Endothelial cell of umbilical vein (primary cell): ENCODE measurements around the gene PELI2. TPM values are rescaled to one million over a fixed set of nuclear protein-coding genes. Genes with fewer than 3 reads are reported as not detected.

Experiments used
- BruUV-seq: library from RNA; stranded (reverse); fragments of 400-500 nt; replicated peaks from 2 replicates; lab custom pipeline; 2021; lab: Mats Ljungman, UMichigan
- CTCF ChIA-PET: fragments of 300-600, 350-600 bp; sonication (Branson Sonifier 250); formaldehyde crosslinking; loops from one replicate; lab custom pipeline; 2021; ENCODE audit warnings: antibody characterized with exemption, inconsistent platforms; lab: Charles Lee
- POLR2A ChIA-PET: fragments of 300-600, 350-600 bp; sonication (Branson Sonifier 250); formaldehyde crosslinking; loops from one replicate; lab custom pipeline; 2021; ENCODE audit warnings: antibody characterized with exemption, inconsistent platforms; lab: Charles Lee
- DNase-seq: peaks from one replicate; pipeline ENCODE4 v3.0.0-alpha.2; 2011; ENCODE audit warnings: low read depth, low spot score
- FAIRE-seq: peaks from 2 replicates; lab custom pipeline; 2011; peaks lifted over from hg19 to GRCh38; lab: Jason Lieb, UNC
- H2AFZ ChIP-seq: 2 replicates; pipeline ENCODE4 v1.6.0; 2012; ENCODE audit warnings: low read depth, low read length, control low read depth, inconsistent platforms
- H3K27ac ChIP-seq: 2 replicates; pipeline ENCODE4 v1.5.1; 2011; ENCODE audit warnings: low read depth, mild to moderate bottlenecking, control low read depth, low read length, moderate library complexity; ENCODE audit not compliant: insufficient read depth
- H3K27me3 ChIP-seq, 2 experiments: 2 replicates each; pipeline versions ENCODE4 v1.6.0 to v1.6.1; 2011; ENCODE audit warnings: low read length in 2 of 2, mixed read lengths in 1 of 2; ENCODE audit not compliant: control insufficient read depth in 2 of 2, insufficient read depth in 2 of 2
- H3K36me3 ChIP-seq, 2 experiments: 2 replicates in 1 of 2; 3 replicates in 1 of 2; pipeline ENCODE4 v1.5.1; 2011; ENCODE audit warnings: low read length in 2 of 2, mild to moderate bottlenecking in 1 of 2, moderate library complexity in 1 of 2; ENCODE audit not compliant: control insufficient read depth in 2 of 2, insufficient read depth in 2 of 2; ENCODE audit errors: extremely low read depth in 1 of 2
- H3K4me1 ChIP-seq: 3 replicates; pipeline ENCODE4 v1.5.1; 2011; ENCODE audit warnings: mild to moderate bottlenecking, low read length; ENCODE audit not compliant: control insufficient read depth, insufficient read depth; ENCODE audit errors: extremely low read depth
- H3K4me2 ChIP-seq: 2 replicates; pipeline ENCODE4 v1.6.1; 2011; ENCODE audit warnings: low read length, control low read depth, mixed read lengths; ENCODE audit not compliant: insufficient read depth
- H3K4me3 ChIP-seq, 3 experiments: fragments of 200-600 bp in 1 of 3; sonication (generic), shearing (Covaris generic) in 1 of 3; replicated peaks in 1 of 3; 2 replicates each; pipeline ENCODE4 v1.5.1; 2011 to 2016; ENCODE audit warnings: control low read depth in 3 of 3, low read length in 3 of 3, mild to moderate bottlenecking in 2 of 3, inconsistent platforms in 1 of 3, low read depth in 1 of 3, moderate library complexity in 1 of 3; ENCODE audit not compliant: insufficient read depth in 1 of 3
- H3K79me2 ChIP-seq: 2 replicates; pipeline ENCODE4 v1.6.0; 2012; ENCODE audit warnings: low read length, inconsistent platforms; ENCODE audit not compliant: control insufficient read depth, insufficient read depth
- H3K9ac ChIP-seq: replicated peaks from 2 replicates; pipeline ENCODE3; 2011; ENCODE audit warnings: low read length, control low read depth; ENCODE audit not compliant: insufficient read depth; ENCODE audit errors: extremely low read depth
- H3K9me1 ChIP-seq: replicated peaks from 3 replicates; pipeline ENCODE4 v1.6.0; 2011; ENCODE audit warnings: mild to moderate bottlenecking, low read length; ENCODE audit not compliant: control insufficient read depth, insufficient read depth; ENCODE audit errors: extremely low read depth
- H3K9me3 ChIP-seq: replicated peaks from 2 replicates; pipeline ENCODE4 v1.5.1; 2012; ENCODE audit warnings: low read length, inconsistent platforms; ENCODE audit not compliant: control insufficient read depth, insufficient read depth
- H4K20me1 ChIP-seq: replicated peaks from 2 replicates; pipeline ENCODE3; 2011; ENCODE audit warnings: mild to moderate bottlenecking, low read length; ENCODE audit not compliant: control insufficient read depth, insufficient read depth; ENCODE audit errors: extremely low read depth
- EZH2 ChIP-seq: IDR thresholded peaks from 2 replicates; pipeline ENCODE4 v1.6.1; 2012; ENCODE audit warnings: borderline replicate concordance, low read depth, mild to moderate bottlenecking, moderate library complexity, low read length, inconsistent platforms; ENCODE audit not compliant: severe bottlenecking
- FOS ChIP-seq: IDR thresholded peaks from 2 replicates; pipeline ENCODE4 v1.6.1; 2011; ENCODE audit warnings: mild to moderate bottlenecking, low read length, moderate library complexity, borderline replicate concordance; ENCODE audit not compliant: insufficient read depth
- GATA2 ChIP-seq: IDR thresholded peaks from 2 replicates; pipeline ENCODE4 v1.7.0; 2011; ENCODE audit warnings: low read depth, mild to moderate bottlenecking, moderate library complexity, mixed read lengths, low read length; ENCODE audit not compliant: insufficient read length, insufficient read depth
- JUN ChIP-seq: IDR thresholded peaks from 2 replicates; pipeline ENCODE4 v1.6.1; 2011; ENCODE audit warnings: borderline replicate concordance, low read depth; ENCODE audit not compliant: insufficient read length, insufficient read depth
- MYC ChIP-seq: IDR thresholded peaks from one replicate; pipeline ENCODE4 v1.6.1; 2011; ENCODE audit warnings: mild to moderate bottlenecking, low read depth, low read length
- POLR2A ChIP-seq: IDR thresholded peaks from 2 replicates; pipeline ENCODE4 v1.6.1; 2012; ENCODE audit warnings: low read depth, mild to moderate bottlenecking, control low read depth, low read length
- POLR2AphosphoS5 ChIP-seq: IDR thresholded peaks from 2 replicates; pipeline ENCODE4 v1.6.1; 2012; ENCODE audit warnings: low read depth, mild to moderate bottlenecking, control low read depth, low read length, moderate library complexity; ENCODE audit not compliant: insufficient read depth
- dilution Hi-C: fragments of 300-500 bp; cut with MboI; formaldehyde crosslinking; loops from one replicate; pipeline ENCODE4 v1.15.0; 2019; ENCODE audit warnings: low sequenced_read_pairs; ENCODE audit not compliant: extremely low pct_ligation_motif_present
- intact Hi-C: fragments of 100-400 bp; cut with micrococcal nuclease; formaldehyde crosslinking; loops from one replicate; pipeline ENCODE4 v1.10.0; 2022
- polyA plus RNA-seq, 4 experiments: library from polyadenylated mRNA; depleted of rRNA in 3 of 4; stranded (reverse) in 3 of 4; unstranded in 1 of 4; fragments of >200 nt; gene quantifications; 2 replicates each; pipeline versions ENCODE4 v1.2.1 to v1.2.3, GENCODE V29; 2011 to 2012; ENCODE audit warnings: missing spikeins in 1 of 4
- total RNA-seq: library from RNA; stranded (reverse); gene quantifications from 2 replicates; pipeline ENCODE4 v1.2.3, GENCODE V29; 2021
- TF ChIP-seq, protein P1 (sequence below), 2 donors: IDR thresholded peaks; 1 replicate in 1 of 2; 2 replicates in 1 of 2; pipeline ENCODE4 v1.5.1; 2011; ENCODE audit warnings: low read length in 2 of 2, mild to moderate bottlenecking in 2 of 2, moderate library complexity in 2 of 2, control low read depth in 1 of 2, inconsistent platforms in 1 of 2, low read depth in 1 of 2; ENCODE audit not compliant: insufficient read depth in 1 of 2; ENCODE audit errors: extremely low read depth in 1 of 2
- TF ChIP-seq, protein P2 (sequence below): IDR thresholded peaks from 2 replicates; pipeline ENCODE4 v1.6.1; 2011; ENCODE audit not compliant: insufficient read depth, insufficient read length

Gene PELI2
- total and polyA plus RNA-seq, 2 donors (not counting 3 experiments of a cell fraction or from before 2014, with no cell fraction given): 11.5 to 13.0 TPM

DNA sequence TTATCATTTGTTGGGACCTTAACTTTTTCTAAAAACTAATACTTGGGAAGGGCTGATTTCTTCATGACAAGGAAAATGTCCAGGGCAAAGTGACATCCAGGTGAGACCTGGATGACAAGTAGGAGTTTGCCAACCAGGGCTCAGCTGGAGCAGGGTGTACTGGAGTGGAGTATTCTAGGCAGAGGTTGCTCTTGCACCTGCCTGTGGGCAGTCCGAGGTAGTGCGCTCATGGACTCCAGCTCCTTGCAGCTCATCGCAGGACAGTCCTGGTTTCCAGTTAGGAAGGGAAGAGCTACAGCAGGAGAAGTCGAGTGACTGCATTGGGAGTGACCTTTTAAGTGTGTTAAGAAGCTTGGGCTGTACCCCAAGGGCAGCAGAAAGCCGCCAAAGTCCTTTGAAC lies 175.9 kb downstream of the PELI2 start:
- Histone ChIP-seq H3K9ac (no peak overlapping the region), H3K36me3 (peaks cover 0 to 4% of the 10 kb centered on the region in 2 experiments), H3K4me1 (no peaks in the 10 kb centered on the region), H2AFZ (no peak overlapping the region), H3K79me2 (no peaks in the 10 kb centered on the region), H3K4me3 (no peak overlapping the region), H3K9me1 (no peaks in the 10 kb centered on the region), H3K27me3 (no peaks in the 10 kb centered on the region), H3K4me2 (no peak overlapping the region), H3K9me3 (no peaks in the 10 kb centered on the region), H4K20me1 (no peaks in the 10 kb centered on the region), H3K27ac (no peak overlapping the region)
- dilution Hi-C loops: no loop called here
- TF ChIP-seq JUN: no peak
- TF ChIP-seq POLR2A: no peak
- TF ChIP-seq POLR2AphosphoS5: no peak
- TF ChIP-seq, protein P1, sequence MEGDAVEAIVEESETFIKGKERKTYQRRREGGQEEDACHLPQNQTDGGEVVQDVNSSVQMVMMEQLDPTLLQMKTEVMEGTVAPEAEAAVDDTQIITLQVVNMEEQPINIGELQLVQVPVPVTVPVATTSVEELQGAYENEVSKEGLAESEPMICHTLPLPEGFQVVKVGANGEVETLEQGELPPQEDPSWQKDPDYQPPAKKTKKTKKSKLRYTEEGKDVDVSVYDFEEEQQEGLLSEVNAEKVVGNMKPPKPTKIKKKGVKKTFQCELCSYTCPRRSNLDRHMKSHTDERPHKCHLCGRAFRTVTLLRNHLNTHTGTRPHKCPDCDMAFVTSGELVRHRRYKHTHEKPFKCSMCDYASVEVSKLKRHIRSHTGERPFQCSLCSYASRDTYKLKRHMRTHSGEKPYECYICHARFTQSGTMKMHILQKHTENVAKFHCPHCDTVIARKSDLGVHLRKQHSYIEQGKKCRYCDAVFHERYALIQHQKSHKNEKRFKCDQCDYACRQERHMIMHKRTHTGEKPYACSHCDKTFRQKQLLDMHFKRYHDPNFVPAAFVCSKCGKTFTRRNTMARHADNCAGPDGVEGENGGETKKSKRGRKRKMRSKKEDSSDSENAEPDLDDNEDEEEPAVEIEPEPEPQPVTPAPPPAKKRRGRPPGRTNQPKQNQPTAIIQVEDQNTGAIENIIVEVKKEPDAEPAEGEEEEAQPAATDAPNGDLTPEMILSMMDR (IDR thresholded peaks at IDR 0.05; ENCODE audit: extremely low read depth in 1 of 2, insufficient read depth in 1 of 2, low read depth in 1 of 2, low read length in 2 of 2): no peak
- TF ChIP-seq, protein P2, sequence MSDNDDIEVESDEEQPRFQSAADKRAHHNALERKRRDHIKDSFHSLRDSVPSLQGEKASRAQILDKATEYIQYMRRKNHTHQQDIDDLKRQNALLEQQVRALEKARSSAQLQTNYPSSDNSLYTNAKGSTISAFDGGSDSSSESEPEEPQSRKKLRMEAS: no peak
- no peak for TF ChIP-seq EZH2
- TF ChIP-seq MYC: no peak
- TF ChIP-seq FOS: no peak
- TF ChIP-seq GATA2: no peak
- intact Hi-C loops: no loop called here
- FAIRE-seq (no peak), DNase-seq (no peak)
- ChIA-PET POLR2A (no interaction called here), CTCF (interaction anchor here (1.0 to 2.4 kb wide), 10 partner anchors 8 to 180 kb away, joined by 3 to 9 read pairs (median 3); no protein-coding TSS in a partner anchor)
- no TSS peak for BruUV-seq
